Activated CD8-positive, alpha-beta memory T cell treated with anti-CD3 and anti-CD28 coated beads, Interleukin-2, amount 50 U/mL, for 1 hour (primary cell): ENCODE measurements around the gene ZBTB20.

ENCODE experiments used
- DNase-seq: peaks from one replicate; pipeline ENCODE4 v3.0.0-alpha.2; 2020; ENCODE audit errors: extremely low read depth

Gene ZBTB20

GRCh38 chr3:114332342-114333179 is 814.5 kb downstream of the ZBTB20 start:
- DNase-seq, result no peak

GRCh38 chr3:114331710-114332109 is 815.4 kb downstream of the ZBTB20 start:
- no peak for DNase-seq

- DNase-seq, result no peak
Observed at GRCh38 chr3:114331007-114331406, 816.1 kb downstream of the ZBTB20 start.

GRCh38 chr3:114329823-114330222 is 817.3 kb downstream of the ZBTB20 start:
- no peak for DNase-seq

GRCh38 chr3:114328345-114328744 is 818.7 kb downstream of the ZBTB20 start:
- DNase-seq, result no peak

- DNase-seq, result no peak
Observed at GRCh38 chr3:114327665-114328064, 819.4 kb downstream of the ZBTB20 start.

- DNase-seq, result no peak
Observed at GRCh38 chr3:114323546-114324254, 823.4 kb downstream of the ZBTB20 start.

- DNase-seq, result no peak
Observed at GRCh38 chr3:114320246-114320645, 826.8 kb downstream of the ZBTB20 start.

- DNase-seq, result no peak
Observed at GRCh38 chr3:114319453-114319852, 827.6 kb downstream of the ZBTB20 start.

GRCh38 chr3:114318295-114318694 is 828.8 kb downstream of the ZBTB20 start:
- DNase-seq, result no peak

- DNase-seq, result no peak
Observed at GRCh38 chr3:114314282-114314681, 832.8 kb downstream of the ZBTB20 start.

GRCh38 chr3:114313426-114313825 is 833.7 kb downstream of the ZBTB20 start:
- DNase-seq, result no peak

- DNase-seq, result no peak
Observed at GRCh38 chr3:114310695-114311094, 836.4 kb downstream of the ZBTB20 start.

GRCh38 chr3:114308830-114309229 is 838.3 kb downstream of the ZBTB20 start:
- DNase-seq, result no peak

GRCh38 chr3:114308377-114308776 is 838.7 kb downstream of the ZBTB20 start:
- DNase-seq, result no peak

- DNase-seq, result no peak
Observed at GRCh38 chr3:114307832-114308231, 839.3 kb downstream of the ZBTB20 start.

- no peak for DNase-seq
Observed at GRCh38 chr3:114307222-114307830, 839.8 kb downstream of the ZBTB20 start.

GRCh38 chr3:114299941-114300624 is 847.0 kb downstream of the ZBTB20 start:
- DNase-seq, result no peak

GRCh38 chr3:114299421-114299820 is 847.7 kb downstream of the ZBTB20 start:
- no peak for DNase-seq

- no peak for DNase-seq
Observed at GRCh38 chr3:114295946-114296345, 851.1 kb downstream of the ZBTB20 start.

GRCh38 chr3:114294940-114295480 is 852.1 kb downstream of the ZBTB20 start:
- no peak for DNase-seq
